BLaER1 (cell line): Measurements from ENCODE around the gene TOX3.

Experiments used
- H3K27ac ChIP-seq: shearing (Covaris generic); formaldehyde crosslinking; 2 replicates; pipeline ENCODE4 v1.8.1; 2022
- H3K27me3 ChIP-seq: shearing (Covaris generic); formaldehyde crosslinking; 2 replicates; pipeline ENCODE4 v1.8.1; 2022
- H3K36me3 ChIP-seq: shearing (Covaris generic); formaldehyde crosslinking; 2 replicates; pipeline ENCODE4 v1.8.1; 2022
- H3K4me1 ChIP-seq: shearing (Covaris generic); formaldehyde crosslinking; 2 replicates; pipeline ENCODE4 v1.8.1; 2022
- H3K4me2 ChIP-seq: shearing (Covaris generic); formaldehyde crosslinking; 2 replicates; pipeline ENCODE4 v1.8.1; 2022
- H3K4me3 ChIP-seq: shearing (Covaris generic); formaldehyde crosslinking; 2 replicates; pipeline ENCODE4 v1.8.1; 2022
- H3K9ac ChIP-seq: shearing (Covaris generic); formaldehyde crosslinking; 2 replicates; pipeline ENCODE4 v1.8.1; 2022
- H3K9me3 ChIP-seq: shearing (Covaris generic); formaldehyde crosslinking; 2 replicates; pipeline ENCODE4 v1.8.1; 2022
- H4K20me1 ChIP-seq: shearing (Covaris generic); formaldehyde crosslinking; 2 replicates; pipeline ENCODE4 v1.8.1; 2022
- Cebpa-rat ChIP-seq: shearing (Covaris generic); IDR thresholded peaks from 2 replicates; pipeline ENCODE4 v1.8.1; 2022

Gene TOX3

DNA sequence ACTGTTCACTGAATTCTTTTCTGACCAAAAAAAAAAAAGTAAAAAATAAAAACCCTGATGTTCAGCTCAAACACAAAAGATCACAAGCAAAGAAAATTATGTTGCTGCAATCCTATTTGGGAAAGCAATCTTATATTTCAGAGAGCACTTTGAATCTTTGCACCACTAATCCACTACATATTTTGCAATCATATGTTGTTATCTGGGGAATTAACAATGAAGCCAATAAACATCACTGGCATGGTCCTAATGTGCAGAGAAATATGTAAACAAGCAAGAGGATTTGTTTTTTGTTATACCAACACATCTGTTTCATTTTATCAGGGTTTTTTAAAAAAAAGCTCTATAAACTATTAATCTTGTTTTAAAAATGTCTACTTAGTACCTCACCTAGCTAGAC, 84.1 kb downstream of the TOX3 start:
- Histone ChIP-seq H4K20me1 (no peaks in the 10 kb centered on the region), H3K36me3 (peaks cover 6% of the 10 kb centered on the region; the same call in 1 of the 2 replicates), H3K9me3 (no peaks in the 10 kb centered on the region), H3K4me1 (no peaks in the 10 kb centered on the region), H3K4me3 (no peak overlapping the region), H3K27me3 (no peaks in the 10 kb centered on the region), H3K4me2 (no peak overlapping the region), H3K9ac (no peak overlapping the region), H3K27ac (no peak overlapping the region)
- no peak for TF ChIP-seq Cebpa-rat

DNA sequence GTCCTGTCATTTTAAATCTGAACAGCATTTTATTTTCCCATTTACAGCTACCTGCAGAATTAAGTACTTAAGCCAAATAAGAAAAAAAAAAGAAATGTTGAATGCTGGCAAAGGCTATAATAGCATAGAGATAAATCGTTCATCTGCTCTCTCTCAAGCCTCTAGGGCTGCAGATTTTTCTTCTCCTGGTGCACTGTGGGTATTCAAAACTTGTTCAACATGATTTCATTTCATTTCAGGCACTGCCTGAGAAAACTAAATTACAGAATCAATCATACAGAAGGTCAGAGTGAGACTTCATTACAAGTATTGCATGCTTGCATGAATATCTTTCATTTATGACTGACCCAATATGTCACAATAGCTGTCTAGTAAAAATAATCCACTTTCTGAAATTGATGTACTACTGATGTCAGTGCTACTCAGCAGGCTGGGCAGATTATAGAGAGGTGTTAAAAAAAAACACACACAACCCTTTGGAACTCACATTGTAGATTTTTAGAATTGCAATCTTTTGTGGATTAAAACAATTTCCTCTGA, 86.2 kb downstream of the TOX3 start:
- Histone ChIP-seq H4K20me1 (no peaks in the 10 kb centered on the region), H3K9me3 (no peaks in the 10 kb centered on the region), H3K4me2 (no peak overlapping the region), H3K4me3 (no peak overlapping the region), H3K27ac (no peak overlapping the region), H3K36me3 (peaks cover 6% of the 10 kb centered on the region; the same call in 1 of the 2 replicates), H3K4me1 (no peaks in the 10 kb centered on the region), H3K9ac (no peak overlapping the region), H3K27me3 (no peaks in the 10 kb centered on the region)
- no peak for TF ChIP-seq Cebpa-rat

DNA sequence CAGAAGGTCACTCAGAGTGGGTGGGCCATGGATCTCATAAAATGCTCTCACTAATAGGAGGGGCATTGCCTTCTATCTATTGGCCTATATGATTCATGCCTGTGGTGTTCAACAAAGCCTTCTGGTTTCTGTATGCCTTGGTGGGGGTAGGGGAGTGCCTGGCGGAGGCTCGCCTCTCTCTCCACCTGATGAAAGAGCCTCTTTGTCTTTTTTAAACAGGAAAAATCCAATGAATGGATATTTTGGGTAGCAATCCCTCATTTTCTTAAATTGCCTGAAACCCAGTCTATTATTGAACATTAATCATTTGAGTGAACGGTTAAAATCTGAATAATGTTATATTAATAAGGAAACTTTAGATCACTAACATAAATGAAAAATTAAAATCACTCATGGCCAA, 90.6 kb downstream of the TOX3 start:
- H4K20me1 ChIP-seq, result no peaks in the 10 kb centered on the region
- H3K36me3 ChIP-seq, result no peaks in the 10 kb centered on the region
- no peaks in the 10 kb centered on the region for H3K4me1 ChIP-seq
- no peaks in the 10 kb centered on the region for H3K9me3 ChIP-seq
- no peak overlapping the region for H3K27ac ChIP-seq
- no peaks in the 10 kb centered on the region for H3K27me3 ChIP-seq
- H3K9ac ChIP-seq, result no peak overlapping the region
- no peak for TF ChIP-seq Cebpa-rat
- no peak overlapping the region for H3K4me3 ChIP-seq
- no peak overlapping the region for H3K4me2 ChIP-seq

DNA sequence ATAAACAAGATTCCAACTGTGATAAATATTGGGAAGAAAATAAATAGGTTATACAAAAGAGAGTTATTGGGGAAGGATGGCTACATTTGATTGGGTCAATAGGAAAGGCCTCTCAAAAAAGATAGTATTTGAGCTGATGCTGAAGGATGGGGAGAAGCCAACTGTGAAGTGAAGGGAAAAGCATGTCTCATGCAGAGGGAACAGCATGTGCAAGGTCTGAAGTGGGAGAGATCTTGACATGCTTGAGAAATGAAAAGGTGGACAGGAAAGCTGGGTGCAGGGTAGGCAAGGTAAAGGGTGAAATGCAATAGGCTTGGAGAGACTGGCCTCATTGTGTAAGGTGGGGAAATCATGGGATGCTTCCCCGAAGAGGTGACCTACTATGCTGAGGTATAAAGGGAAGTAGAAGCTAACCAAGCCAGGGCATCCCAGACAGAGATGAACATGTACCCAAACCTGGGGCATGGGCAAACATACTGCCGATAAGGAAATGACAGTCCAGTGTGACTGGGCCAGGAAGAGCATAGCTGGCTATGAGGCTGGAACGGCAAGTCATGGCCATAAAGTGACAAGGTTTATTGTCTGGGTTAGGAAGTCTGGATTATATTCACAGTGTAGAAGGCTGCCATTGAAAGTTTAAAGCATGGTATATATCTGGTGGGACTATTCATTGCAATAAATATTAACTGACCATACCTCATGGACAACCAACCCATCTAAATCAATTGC, 91.2 kb downstream of the TOX3 start:
- Histone ChIP-seq H3K27me3 (no peaks in the 10 kb centered on the region), H3K27ac (no peak overlapping the region), H3K4me2 (no peak overlapping the region), H3K9ac (no peak overlapping the region), H4K20me1 (no peaks in the 10 kb centered on the region), H3K36me3 (no peaks in the 10 kb centered on the region), H3K4me1 (0 out of 2 replicates have a peak, but pooled peaks cover 4% of the 10 kb centered on the region), H3K9me3 (no peaks in the 10 kb centered on the region), H3K4me3 (no peak overlapping the region)
- TF ChIP-seq Cebpa-rat, result no peak

DNA sequence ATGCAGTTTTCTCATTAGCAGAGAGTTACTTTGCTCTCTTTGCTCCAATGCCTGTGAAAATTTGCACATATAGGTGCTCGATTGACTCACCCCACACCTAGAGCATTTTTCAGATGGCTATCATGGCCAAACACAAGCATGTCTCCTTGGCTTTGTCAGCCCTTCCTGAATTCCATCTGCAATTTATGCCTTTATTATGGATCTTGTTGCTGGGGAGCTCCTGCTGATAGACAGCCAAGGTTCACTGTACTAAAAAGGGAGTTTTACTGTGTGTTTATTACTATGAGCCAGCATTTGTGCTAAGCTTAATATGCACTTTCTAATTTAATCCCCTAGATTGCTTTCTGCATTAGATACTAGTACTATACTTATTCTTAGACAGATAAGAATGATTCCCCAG, 93.3 kb downstream of the TOX3 start:
- no peaks in the 10 kb centered on the region for H4K20me1 ChIP-seq
- no peak overlapping the region for H3K9ac ChIP-seq
- H3K27ac ChIP-seq, result no peak overlapping the region
- no peak for TF ChIP-seq Cebpa-rat
- H3K4me3 ChIP-seq, result no peak overlapping the region
- no peak overlapping the region for H3K4me2 ChIP-seq
- H3K36me3 ChIP-seq, result peaks cover 6% of the 10 kb centered on the region; the same call in 1 of the 2 replicates
- H3K4me1 ChIP-seq, result 0 out of 2 replicates have a peak, but pooled peaks cover 6% of the 10 kb centered on the region
- no peaks in the 10 kb centered on the region for H3K9me3 ChIP-seq
- H3K27me3 ChIP-seq, result no peaks in the 10 kb centered on the region

DNA sequence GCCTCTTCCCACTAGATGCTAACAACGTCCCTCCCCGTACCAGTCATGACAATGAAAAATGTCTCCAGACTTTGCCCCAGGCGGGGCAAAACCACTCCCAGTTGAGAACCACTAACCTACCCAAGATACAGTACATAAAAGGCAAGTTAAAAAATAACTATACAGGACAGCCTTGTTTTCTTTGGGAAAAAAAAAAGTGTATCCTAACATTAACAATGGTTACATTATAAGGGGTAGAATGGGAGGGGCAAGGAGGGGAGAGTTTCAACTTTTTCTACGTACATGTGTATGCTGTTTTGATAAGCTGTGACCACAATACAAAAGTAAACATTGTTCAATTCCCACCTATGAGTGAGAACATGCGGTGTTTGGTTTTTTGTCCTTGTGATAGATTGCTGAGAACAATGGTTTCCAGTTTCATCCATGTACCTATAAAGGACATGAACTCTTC, 94.9 kb downstream of the TOX3 start:
- Histone ChIP-seq H4K20me1 (no peaks in the 10 kb centered on the region), H3K27ac (no peak overlapping the region), H3K36me3 (peaks cover 11% of the 10 kb centered on the region; the same call in 1 of the 2 replicates), H3K9me3 (no peaks in the 10 kb centered on the region), H3K9ac (no peak overlapping the region), H3K4me2 (no peak overlapping the region), H3K27me3 (no peaks in the 10 kb centered on the region), H3K4me1 (0 out of 2 replicates have a peak, but pooled peaks cover 6% of the 10 kb centered on the region), H3K4me3 (no peak overlapping the region)
- no peak for TF ChIP-seq Cebpa-rat

DNA sequence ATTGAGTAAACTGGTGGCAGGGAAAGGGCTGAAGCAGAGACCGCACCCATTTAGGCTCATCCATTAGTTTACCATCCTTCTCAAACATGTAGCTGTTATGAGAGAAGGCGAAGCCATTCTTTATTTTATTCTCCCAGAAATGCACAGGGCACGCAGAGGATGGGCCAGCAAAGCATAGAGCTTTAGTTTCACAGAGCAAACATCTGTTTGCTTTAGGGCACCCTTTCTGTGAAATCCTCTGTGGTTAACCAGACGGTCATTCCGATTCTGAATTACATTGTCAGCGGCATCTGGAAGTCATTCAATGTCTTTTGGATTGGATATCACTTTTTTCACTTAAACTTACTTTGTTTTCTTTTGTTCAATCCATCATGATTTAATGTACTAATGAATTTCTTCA, 96.0 kb downstream of the TOX3 start:
- Histone ChIP-seq H3K27me3 (no peaks in the 10 kb centered on the region), H4K20me1 (no peaks in the 10 kb centered on the region), H3K36me3 (peaks cover 11% of the 10 kb centered on the region), H3K4me1 (0 out of 2 replicates have a peak, but pooled peaks cover 6% of the 10 kb centered on the region), H3K4me3 (no peak overlapping the region), H3K27ac (no peak overlapping the region), H3K4me2 (no peak overlapping the region), H3K9ac (no peak overlapping the region), H3K9me3 (no peaks in the 10 kb centered on the region)
- TF ChIP-seq Cebpa-rat, result no peak

DNA sequence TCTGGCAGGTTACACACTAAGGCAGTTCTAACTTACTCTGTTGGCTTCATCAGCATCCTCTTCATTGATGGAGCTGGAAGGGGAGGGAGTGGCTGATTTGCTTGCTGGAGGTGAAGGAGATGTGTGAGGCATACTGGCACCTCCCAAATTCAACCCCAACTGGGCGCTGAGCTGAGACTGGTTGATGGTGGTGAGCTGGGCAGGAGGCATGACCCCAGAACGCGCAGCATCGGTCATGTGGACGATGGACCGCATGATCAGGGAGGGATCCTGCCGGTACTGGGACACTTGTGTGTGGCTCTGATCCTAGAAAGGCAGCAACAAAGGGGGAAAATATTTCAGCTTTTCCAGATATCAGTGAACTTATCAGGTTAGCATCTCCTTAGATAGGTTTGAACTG, 96.7 kb downstream of the TOX3 start:
- no peak overlapping the region for H3K27ac ChIP-seq

DNA sequence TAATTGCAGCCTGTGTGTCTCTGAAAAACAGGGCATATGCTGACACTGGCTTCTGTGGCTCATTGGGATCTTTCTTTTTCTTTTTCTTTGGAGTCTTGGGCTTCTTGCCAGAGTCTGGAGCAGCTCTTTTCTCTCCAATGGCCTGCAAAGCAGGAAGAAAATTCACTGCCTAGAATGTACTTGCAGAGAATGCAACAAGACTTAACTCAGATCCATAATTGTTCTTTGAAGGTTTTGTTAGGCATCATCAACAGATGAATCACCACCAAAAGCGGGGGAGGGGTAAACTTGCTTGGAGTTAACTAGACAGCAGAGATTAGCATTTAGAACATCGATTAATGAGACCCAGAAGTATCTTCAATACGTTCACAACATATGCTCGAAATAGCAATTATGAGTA, 100.9 kb downstream of the TOX3 start:
- no peak for TF ChIP-seq Cebpa-rat
- H3K4me1 ChIP-seq, result 0 out of 2 replicates have a peak, but pooled peaks cover 5% of the 10 kb centered on the region
- H3K9ac ChIP-seq, result no peak overlapping the region
- peaks cover 15% of the 10 kb centered on the region for H3K36me3 ChIP-seq
- no peak overlapping the region for H3K27ac ChIP-seq
- H4K20me1 ChIP-seq, result no peaks in the 10 kb centered on the region
- no peaks in the 10 kb centered on the region for H3K27me3 ChIP-seq
- H3K4me2 ChIP-seq, result no peak overlapping the region
- H3K4me3 ChIP-seq, result no peak overlapping the region
- no peaks in the 10 kb centered on the region for H3K9me3 ChIP-seq

More for the DNA sequence above, 96.7 kb downstream of the TOX3 start:
- Histone ChIP-seq H3K4me3 (no peak overlapping the region), H3K9ac (no peak overlapping the region), H3K9me3 (no peaks in the 10 kb centered on the region), H3K4me1 (0 out of 2 replicates have a peak, but pooled peaks cover 6% of the 10 kb centered on the region), H3K4me2 (no peak overlapping the region), H3K36me3 (peaks cover 11% of the 10 kb centered on the region), H4K20me1 (no peaks in the 10 kb centered on the region), H3K27me3 (no peaks in the 10 kb centered on the region)
- no peak for TF ChIP-seq Cebpa-rat

DNA sequence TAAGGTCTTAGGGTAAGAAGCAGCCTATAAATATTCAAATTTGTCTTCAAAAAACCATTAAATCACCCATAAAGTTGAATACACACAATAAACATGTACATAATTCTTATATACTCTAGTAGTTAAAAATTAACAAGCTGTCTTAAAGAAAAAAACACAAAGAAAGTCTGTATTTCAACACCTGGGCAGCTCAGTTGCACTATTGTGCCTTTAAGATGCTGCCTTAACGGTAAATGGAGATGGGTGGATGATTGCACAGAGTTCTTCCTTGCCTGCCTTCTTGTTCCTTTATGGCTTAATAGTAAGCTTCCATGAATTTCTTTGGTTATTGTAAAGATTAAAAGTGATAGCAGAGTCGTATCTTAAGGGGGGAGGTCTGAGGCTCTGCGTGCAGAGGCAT, 105.1 kb downstream of the TOX3 start:
- Histone ChIP-seq H3K36me3 (peaks cover 18% of the 10 kb centered on the region), H3K4me1 (peaks cover 4% of the 10 kb centered on the region; the same call in 1 of the 2 replicates), H4K20me1 (no peaks in the 10 kb centered on the region), H3K4me2 (no peak overlapping the region), H3K4me3 (no peak overlapping the region), H3K9me3 (no peaks in the 10 kb centered on the region), H3K27me3 (no peaks in the 10 kb centered on the region), H3K9ac (no peak overlapping the region), H3K27ac (no peak overlapping the region)
- no peak for TF ChIP-seq Cebpa-rat
